HCT116 (cell line): ENCODE data around the gene PAQR7. TPM values are rescaled to one million over a fixed set of nuclear protein-coding genes. Genes with fewer than 3 reads are reported as not detected.
A peak's percentile ranks its signal among the peaks of the same experiment; 100 is the strongest.

Experiments
- ATAC-seq: fragments of 200-7000 bp; cut with Tn5 transposase; 2 replicates; pipeline ENCODE4 v1.9.1; 2020; ENCODE audit warnings: mild to moderate bottlenecking, moderate library complexity
- BruUV-seq: library from RNA; stranded (reverse); fragments of 400-500 nt; replicated peaks from 2 replicates; lab custom pipeline; 2021; lab: Mats Ljungman, UMichigan
- CTCF ChIA-PET: fragments of 300-600 bp; sonication (Branson Sonifier 250); formaldehyde crosslinking; loops from one replicate; lab custom pipeline; 2021; ENCODE audit warnings: antibody characterized with exemption; lab: Charles Lee
- POLR2A ChIA-PET: fragments of 300-600, 350-600 bp; sonication (Branson Sonifier 250); formaldehyde crosslinking; loops from one replicate; lab custom pipeline; 2021; ENCODE audit warnings: antibody characterized with exemption; lab: Charles Lee
- RAD21 ChIA-PET, 2 experiments: fragments of 300-600 bp; sonication (Branson Sonifier 250); formaldehyde crosslinking; loops; one replicate each; lab custom pipeline; 2023; ENCODE audit warnings: low total read pairs in 2 of 2; ENCODE audit not compliant: uncharacterized antibody in 2 of 2, unreplicated experiment in 2 of 2, low non-redundant PET in 1 of 2; lab: Charles Lee
- DNase-seq: peaks from one replicate; pipeline ENCODE4 v3.0.0-alpha.2; 2010; ENCODE audit warnings: low read depth, low spot score
- H2AFZ ChIP-seq: fragments of 200-600 bp; shearing (Covaris generic), sonication (generic); 2 replicates; pipeline ENCODE4 v1.6.1; 2017; ENCODE audit warnings: low read depth, mixed run types, mixed read lengths, antibody characterized with exemption, low read length; ENCODE audit not compliant: poor library complexity, severe bottlenecking
- H3K27ac ChIP-seq: 2 replicates; pipeline ENCODE4 v1.5.1; 2012; ENCODE audit warnings: low read depth, low read length
- H3K27me3 ChIP-seq: fragments of 200-600 bp; sonication (generic); 2 replicates; pipeline ENCODE4 v1.6.1; 2016; ENCODE audit warnings: mixed run types, low read length, mixed read lengths; ENCODE audit not compliant: insufficient read depth
- H3K36me3 ChIP-seq, 2 experiments: fragments of 200-500 bp in 1 of 2; fragments of 200-600 bp in 1 of 2; sonication (Bioruptor generic) in 1 of 2; sonication (generic) in 1 of 2; 2 replicates each; pipeline versions ENCODE4 v1.5.1 to v1.6.1; 2014 to 2016; ENCODE audit warnings: low read length in 2 of 2, inconsistent platforms in 1 of 2, mixed read lengths in 1 of 2, mixed run types in 1 of 2; ENCODE audit not compliant: insufficient read depth in 2 of 2, control insufficient read depth in 1 of 2
- H3K4me1 ChIP-seq, 2 experiments: fragments of 200-600 bp in 1 of 2; sonication (generic) in 1 of 2; 2 replicates each; pipeline versions ENCODE4 v1.5.1 to v1.6.1; 2012 to 2017; ENCODE audit warnings: low read length in 2 of 2, inconsistent platforms in 1 of 2, mild to moderate bottlenecking in 1 of 2, mixed read lengths in 1 of 2, mixed run types in 1 of 2, moderate library complexity in 1 of 2; ENCODE audit not compliant: insufficient read depth in 2 of 2, control insufficient read depth in 1 of 2
- H3K4me2 ChIP-seq: fragments of 200-600 bp; sonication (generic); 2 replicates; pipeline ENCODE4 v1.6.1; 2017; ENCODE audit warnings: mixed run types, low read length, mixed read lengths
- H3K4me3 ChIP-seq, 2 experiments: fragments of 200-600 bp in 1 of 2; sonication (generic) in 1 of 2; replicated peaks in 1 of 2; 2 replicates each; pipeline ENCODE4 v1.5.1; 2011 to 2016; ENCODE audit warnings: low read length in 2 of 2, control low read depth in 1 of 2, low read depth in 1 of 2, mild to moderate bottlenecking in 1 of 2, mixed read lengths in 1 of 2, mixed run types in 1 of 2
- H3K79me2 ChIP-seq: fragments of 200-600 bp; sonication (generic); 2 replicates; pipeline ENCODE4 v1.6.1; 2017; ENCODE audit warnings: mild to moderate bottlenecking, mixed run types, low read length, moderate library complexity, mixed read lengths; ENCODE audit not compliant: insufficient read depth
- H3K9ac ChIP-seq: fragments of 200-600 bp; sonication (generic); 2 replicates; pipeline ENCODE4 v1.6.1; 2016; ENCODE audit warnings: low read length, mixed read lengths
- H3K9me2 ChIP-seq: fragments of 200-600 bp; sonication (generic), shearing (Covaris generic); 2 replicates; pipeline ENCODE4 v1.6.1; 2017; ENCODE audit warnings: mixed run types, mild to moderate bottlenecking, moderate library complexity; ENCODE audit not compliant: insufficient read depth
- H3K9me3 ChIP-seq, 2 experiments: fragments of 200-500 bp in 1 of 2; fragments of 200-600 bp in 1 of 2; sonication (Bioruptor generic) in 1 of 2; sonication (generic) in 1 of 2; 2 replicates each; pipeline ENCODE4 v1.6.1; 2014 to 2017; ENCODE audit warnings: low read length in 2 of 2, mixed read lengths in 2 of 2, inconsistent platforms in 1 of 2, low read depth in 1 of 2, mild to moderate bottlenecking in 1 of 2, mixed run types in 1 of 2, moderate library complexity in 1 of 2; ENCODE audit not compliant: control insufficient read depth in 1 of 2, insufficient read depth in 1 of 2
- H4K20me1 ChIP-seq: fragments of 200-600 bp; sonication (generic), shearing (Covaris generic); 2 replicates; pipeline ENCODE4 v1.6.1; 2017; ENCODE audit warnings: mixed run types, mild to moderate bottlenecking, moderate library complexity; ENCODE audit not compliant: insufficient read depth
- CBX3 ChIP-seq: IDR thresholded peaks from 2 replicates; pipeline ENCODE4 v1.6.1; 2012; ENCODE audit warnings: low read depth
- CEBPB ChIP-seq: IDR thresholded peaks from 2 replicates; pipeline ENCODE4 v1.6.1; 2012; ENCODE audit warnings: low read depth
- EGR1 ChIP-seq: IDR thresholded peaks from 2 replicates; pipeline ENCODE4 v1.6.1; 2012; ENCODE audit warnings: low read depth
- ELF1 ChIP-seq: IDR thresholded peaks from 2 replicates; pipeline ENCODE4 v1.6.1; 2012; ENCODE audit warnings: low read depth, borderline replicate concordance
- EZH2 ChIP-seq: fragments of 200-600 bp; sonication (generic); IDR thresholded peaks from 2 replicates; pipeline ENCODE4 v1.6.1; 2017; ENCODE audit warnings: antibody characterized with exemption, mixed run types
- EZH2phosphoT487 ChIP-seq: fragments of 200-600 bp; IDR thresholded peaks from 2 replicates; pipeline ENCODE4 v1.6.1; 2018; ENCODE audit warnings: antibody characterized with exemption, borderline replicate concordance
- FOSL1 ChIP-seq: IDR thresholded peaks from 2 replicates; pipeline ENCODE4 v1.6.1; 2012; ENCODE audit warnings: low read depth
- JUND ChIP-seq: IDR thresholded peaks from 2 replicates; pipeline ENCODE4 v1.6.1; 2012
- MAX ChIP-seq: IDR thresholded peaks from 2 replicates; pipeline ENCODE4 v1.6.1; 2012
- POLR2A ChIP-seq: IDR thresholded peaks from 2 replicates; pipeline ENCODE4 v1.7.0; 2011; ENCODE audit warnings: borderline replicate concordance; ENCODE audit not compliant: insufficient read depth, insufficient read length; ENCODE audit errors: extremely low read depth
- POLR2AphosphoS5 ChIP-seq: IDR thresholded peaks from 2 replicates; pipeline ENCODE4 v1.6.1; 2011; ENCODE audit warnings: mild to moderate bottlenecking, low read depth, low read length, moderate library complexity
- RAD21 ChIP-seq: IDR thresholded peaks from 2 replicates; pipeline ENCODE4 v1.6.1; 2012; ENCODE audit warnings: low read depth, mild to moderate bottlenecking
- SIN3A ChIP-seq: IDR thresholded peaks from 2 replicates; pipeline ENCODE4 v1.6.1; 2012; ENCODE audit warnings: low read depth
- SP1 ChIP-seq: IDR thresholded peaks from 2 replicates; pipeline ENCODE4 v1.6.1; 2012; ENCODE audit warnings: low read depth
- SRF ChIP-seq: IDR thresholded peaks from 2 replicates; pipeline ENCODE4 v1.6.1; 2012; ENCODE audit warnings: low read depth
- TCF7L2 ChIP-seq: IDR thresholded peaks from 2 replicates; pipeline ENCODE4 v1.7.0; 2011; ENCODE audit warnings: borderline replicate concordance, inconsistent platforms; ENCODE audit not compliant: insufficient read depth, insufficient read length; ENCODE audit errors: extremely low read depth
- YY1 ChIP-seq: IDR thresholded peaks from 2 replicates; pipeline ENCODE4 v1.6.1; 2011; ENCODE audit warnings: low read length, low read depth, moderate library complexity, mild to moderate bottlenecking; ENCODE audit not compliant: insufficient replicate concordance; ENCODE audit errors: extremely low read depth
- ZBTB33 ChIP-seq: IDR thresholded peaks from 2 replicates; pipeline ENCODE4 v1.6.1; 2011; ENCODE audit warnings: mild to moderate bottlenecking, low read length, moderate library complexity; ENCODE audit not compliant: insufficient replicate concordance; ENCODE audit errors: extremely low read depth
- ZFX ChIP-seq: fragments of 450-650 bp; IDR thresholded peaks from 2 replicates; pipeline ENCODE4 v1.6.1; 2017
- ZNF274 ChIP-seq: fragments of 200-500 bp; sonication (Bioruptor generic); IDR thresholded peaks from 2 replicates; pipeline ENCODE4 v1.6.1; 2014; ENCODE audit warnings: mild to moderate bottlenecking, low read depth, low read length, inconsistent platforms
- intact Hi-C: fragments of 100-400 bp; cut with micrococcal nuclease; formaldehyde crosslinking; loops from 2 replicates; pipeline ENCODE4 v1.10.0; 2022
- total RNA-seq: library from RNA; stranded (reverse); gene quantifications from one replicate; pipeline ENCODE4 v1.2.1, GENCODE V29; 2021; ENCODE audit not compliant: unreplicated experiment
- TF ChIP-seq, protein P1 (sequence below), 3 experiments: fragments of 200-600 bp in 1 of 3; sonication (generic) in 1 of 3; IDR thresholded peaks in 2 of 3; conservative IDR thresholded peaks in 1 of 3; 2 replicates each; pipeline ENCODE4 v1.5.1; 2012 to 2017; ENCODE audit warnings: low read depth in 2 of 3, low read length in 2 of 3, antibody characterized with exemption in 1 of 3, borderline replicate concordance in 1 of 3, control low read depth in 1 of 3, mild to moderate bottlenecking in 1 of 3, mixed read lengths in 1 of 3, mixed run types in 1 of 3, moderate library complexity in 1 of 3; ENCODE audit not compliant: insufficient read depth in 1 of 3
- TF ChIP-seq, protein P2 (sequence below): IDR thresholded peaks from 2 replicates; pipeline ENCODE4 v1.6.1; 2012

PAQR7 gene
- total RNA-seq, 1 experiment from 2014 or later = 13.1 TPM

DNA sequence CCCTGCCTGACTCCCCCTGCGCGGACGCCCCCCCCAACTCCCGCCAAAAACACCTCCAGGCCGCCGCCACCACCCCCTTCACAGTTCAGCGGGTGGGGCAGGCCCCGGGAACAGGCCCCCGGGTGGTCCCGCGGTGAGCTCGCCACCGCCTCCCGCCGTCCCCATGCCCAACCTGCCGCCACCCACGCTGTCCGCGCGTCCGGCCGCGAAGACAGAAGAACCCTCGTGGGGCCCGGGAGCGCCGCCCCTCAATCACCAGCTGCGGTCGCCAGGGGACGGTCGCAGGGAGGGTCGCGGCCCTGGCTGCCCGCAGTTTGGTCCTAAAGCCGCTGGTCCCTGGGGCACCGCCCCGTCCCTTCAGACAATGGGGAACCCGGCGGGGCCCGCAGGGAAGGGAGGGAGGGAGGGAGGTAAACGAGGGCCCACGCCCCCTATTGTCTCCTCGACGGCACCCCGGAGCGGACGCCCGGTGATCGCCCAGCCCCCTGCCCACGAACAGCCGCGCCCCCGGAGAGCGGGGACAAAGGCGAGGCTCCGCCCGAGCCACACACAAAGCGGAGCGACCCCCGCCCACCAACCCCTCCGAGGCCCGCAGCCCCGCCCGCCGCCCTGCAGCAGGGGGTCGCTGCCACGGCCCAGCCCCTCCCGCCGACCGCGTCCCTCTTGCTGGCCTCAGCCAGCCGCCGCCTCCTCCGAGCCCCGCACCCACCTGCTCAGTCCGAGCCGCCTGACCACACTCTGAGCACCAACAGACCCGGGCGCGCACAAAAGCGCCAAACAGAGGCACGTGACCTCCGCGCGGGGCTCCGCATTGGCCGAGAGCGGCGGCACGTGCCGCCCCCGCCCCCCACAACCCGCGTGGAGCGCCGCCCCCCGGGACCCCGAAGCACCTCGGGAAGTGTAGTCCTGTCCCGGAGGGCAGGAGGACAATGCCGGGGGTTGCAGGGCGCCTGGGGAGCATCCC, 30.5 kb upstream of the PAQR7 start, which contains the start of gene STMN1:
Gene STMN1 (minus strand): TSS at position 740 of the 964 bp plus-strand sequence. CDS start 1,743 bp downstream, outside the sequence.
- intact Hi-C loops = no loop called here
- peak; percentile 53 for TF ChIP-seq YY1
- peak; percentile 89 for TF ChIP-seq MAX
- peak; percentile 95 for TF ChIP-seq POLR2A
- TF ChIP-seq JUND = no peak
- no peak for TF ChIP-seq SRF
- peak; percentile 26; the same call in 1 of the 2 replicates for TF ChIP-seq ZFX
- no peak for TF ChIP-seq CBX3
- TF ChIP-seq TCF7L2 = peak; percentile 76
- peak; percentile 83 for TF ChIP-seq EGR1
- peak; percentile 82 for TF ChIP-seq SP1
- no peak for TF ChIP-seq RAD21
- TF ChIP-seq FOSL1 = no peak
- peak; percentile 98 for TF ChIP-seq POLR2AphosphoS5
- TF ChIP-seq ZBTB33 = peak; percentile 15
- no peak for TF ChIP-seq EZH2phosphoT487
- TF ChIP-seq CEBPB = no peak
- no peak for TF ChIP-seq ZNF274
- no peak for TF ChIP-seq ELF1
- TF ChIP-seq SIN3A = peak; percentile 67
- TF ChIP-seq, protein P1, sequence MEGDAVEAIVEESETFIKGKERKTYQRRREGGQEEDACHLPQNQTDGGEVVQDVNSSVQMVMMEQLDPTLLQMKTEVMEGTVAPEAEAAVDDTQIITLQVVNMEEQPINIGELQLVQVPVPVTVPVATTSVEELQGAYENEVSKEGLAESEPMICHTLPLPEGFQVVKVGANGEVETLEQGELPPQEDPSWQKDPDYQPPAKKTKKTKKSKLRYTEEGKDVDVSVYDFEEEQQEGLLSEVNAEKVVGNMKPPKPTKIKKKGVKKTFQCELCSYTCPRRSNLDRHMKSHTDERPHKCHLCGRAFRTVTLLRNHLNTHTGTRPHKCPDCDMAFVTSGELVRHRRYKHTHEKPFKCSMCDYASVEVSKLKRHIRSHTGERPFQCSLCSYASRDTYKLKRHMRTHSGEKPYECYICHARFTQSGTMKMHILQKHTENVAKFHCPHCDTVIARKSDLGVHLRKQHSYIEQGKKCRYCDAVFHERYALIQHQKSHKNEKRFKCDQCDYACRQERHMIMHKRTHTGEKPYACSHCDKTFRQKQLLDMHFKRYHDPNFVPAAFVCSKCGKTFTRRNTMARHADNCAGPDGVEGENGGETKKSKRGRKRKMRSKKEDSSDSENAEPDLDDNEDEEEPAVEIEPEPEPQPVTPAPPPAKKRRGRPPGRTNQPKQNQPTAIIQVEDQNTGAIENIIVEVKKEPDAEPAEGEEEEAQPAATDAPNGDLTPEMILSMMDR (IDR thresholded peaks at IDR 0.05 in 2 of 3, conservative IDR thresholded peaks at IDR 0.05 in 1 of 3; ENCODE audit: borderline replicate concordance in 1 of 3, insufficient read depth in 1 of 3, low read depth in 2 of 3, low read length in 2 of 3) = 0 out of 6 replicates have a peak, but pooled peaks of 1 of the 3 experiments have one; percentile 7
- TF ChIP-seq EZH2 = no peak
- TF ChIP-seq, protein P2, sequence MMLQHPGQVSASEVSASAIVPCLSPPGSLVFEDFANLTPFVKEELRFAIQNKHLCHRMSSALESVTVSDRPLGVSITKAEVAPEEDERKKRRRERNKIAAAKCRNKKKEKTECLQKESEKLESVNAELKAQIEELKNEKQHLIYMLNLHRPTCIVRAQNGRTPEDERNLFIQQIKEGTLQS = no peak

More for the DNA sequence above, 30.5 kb upstream of the PAQR7 start, which contains the start of gene STMN1:
- Histone ChIP-seq H3K36me3 (peaks cover 28 to 32% of the 10 kb centered on the region in 2 experiments), H3K9me3 (no peaks in the 10 kb centered on the region), H3K9ac (peak within 1 kb of the TSS; percentile 85), H3K79me2 (peaks cover 44% of the 10 kb centered on the region), H3K27ac (peak within 1 kb of the TSS; percentile 76), H3K27me3 (no peaks in the 10 kb centered on the region), H4K20me1 (peaks cover 10% of the 10 kb centered on the region), H3K4me2 (peak within 1 kb of the TSS; percentile 93), H3K4me1 (peaks cover 5 to 23% of the 10 kb centered on the region in 2 experiments), H3K4me3 (peak within 1 kb of the TSS; percentile 74 to 83), H3K9me2 (no peaks in the 10 kb centered on the region), H2AFZ (peak within 1 kb of the TSS; percentile 75)
- ATAC-seq (peak; percentile 85), DNase-seq (peak; percentile 81)
- ChIA-PET POLR2A (interaction anchor here (0.6 to 1.5 kb wide), 7 partner anchors 14 to 580 kb away, joined by 3 to 7 read pairs (median 3); no protein-coding TSS in a partner anchor), CTCF (interaction anchor here (1.2 to 3.3 kb wide), 3 partner anchors 10 to 92 kb away, joined by 3 to 22 read pairs (median 3); partner anchors contain the start of gene PAFAH2), RAD21 (interaction anchor here in 1 of 2 experiments (0.5 kb wide), 1 partner anchor 75 kb away, joined by 9 read pairs; no protein-coding TSS in a partner anchor)
- no TSS peak for BruUV-seq
